GM21526 (cell line): Measurements from ENCODE around the gene TJP2.

Source experiments
- ATAC-seq: cut with Tn5 transposase; IDR thresholded peaks from one replicate; pipeline ENCODE4 v1.9.1; 2021; ENCODE audit warnings: moderate library complexity; ENCODE audit not compliant: unreplicated experiment, low FRiP score

Gene TJP2

DNA sequence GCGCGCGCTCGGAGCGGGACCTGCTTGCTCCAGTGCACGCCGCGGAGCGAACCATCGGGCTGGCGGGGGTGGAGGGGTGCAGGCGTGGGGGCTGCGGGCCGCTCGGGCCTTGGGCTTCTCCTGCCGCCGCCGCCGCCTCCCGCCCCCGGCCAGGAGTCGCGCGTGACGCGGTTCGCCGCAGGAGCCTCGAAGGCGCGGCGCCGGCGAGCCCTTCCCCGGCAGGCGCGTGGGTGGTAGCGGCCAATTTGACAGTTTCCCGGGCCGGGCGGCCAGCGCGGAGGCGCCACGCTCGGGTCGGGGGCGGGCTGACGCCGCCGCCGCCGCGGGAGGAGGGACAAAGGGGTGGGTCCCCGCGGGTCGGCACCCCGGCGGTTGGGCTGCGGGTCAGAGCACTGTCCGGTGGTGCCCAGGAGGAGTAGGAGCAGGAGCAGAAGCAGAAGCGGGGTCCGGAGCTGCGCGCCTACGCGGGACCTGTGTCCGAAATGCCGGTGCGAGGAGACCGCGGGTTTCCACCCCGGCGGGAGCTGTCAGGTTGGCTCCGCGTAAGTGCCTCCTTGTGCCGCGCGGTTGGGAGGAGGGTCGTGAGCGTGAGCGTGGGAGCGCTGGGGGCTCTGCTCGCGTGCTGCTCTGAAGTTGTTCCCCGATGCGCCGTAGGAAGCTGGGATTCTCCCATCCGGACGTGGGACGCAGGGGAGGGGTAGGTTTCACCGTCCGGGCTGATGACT, at the start of gene TJP2:
Gene TJP2, plus strand, starts transcription at position 387 of the 725 bp plus-strand sequence. Its CDS starts 96 bp downstream, at position 483.
- peak; percentile 45 for ATAC-seq

DNA sequence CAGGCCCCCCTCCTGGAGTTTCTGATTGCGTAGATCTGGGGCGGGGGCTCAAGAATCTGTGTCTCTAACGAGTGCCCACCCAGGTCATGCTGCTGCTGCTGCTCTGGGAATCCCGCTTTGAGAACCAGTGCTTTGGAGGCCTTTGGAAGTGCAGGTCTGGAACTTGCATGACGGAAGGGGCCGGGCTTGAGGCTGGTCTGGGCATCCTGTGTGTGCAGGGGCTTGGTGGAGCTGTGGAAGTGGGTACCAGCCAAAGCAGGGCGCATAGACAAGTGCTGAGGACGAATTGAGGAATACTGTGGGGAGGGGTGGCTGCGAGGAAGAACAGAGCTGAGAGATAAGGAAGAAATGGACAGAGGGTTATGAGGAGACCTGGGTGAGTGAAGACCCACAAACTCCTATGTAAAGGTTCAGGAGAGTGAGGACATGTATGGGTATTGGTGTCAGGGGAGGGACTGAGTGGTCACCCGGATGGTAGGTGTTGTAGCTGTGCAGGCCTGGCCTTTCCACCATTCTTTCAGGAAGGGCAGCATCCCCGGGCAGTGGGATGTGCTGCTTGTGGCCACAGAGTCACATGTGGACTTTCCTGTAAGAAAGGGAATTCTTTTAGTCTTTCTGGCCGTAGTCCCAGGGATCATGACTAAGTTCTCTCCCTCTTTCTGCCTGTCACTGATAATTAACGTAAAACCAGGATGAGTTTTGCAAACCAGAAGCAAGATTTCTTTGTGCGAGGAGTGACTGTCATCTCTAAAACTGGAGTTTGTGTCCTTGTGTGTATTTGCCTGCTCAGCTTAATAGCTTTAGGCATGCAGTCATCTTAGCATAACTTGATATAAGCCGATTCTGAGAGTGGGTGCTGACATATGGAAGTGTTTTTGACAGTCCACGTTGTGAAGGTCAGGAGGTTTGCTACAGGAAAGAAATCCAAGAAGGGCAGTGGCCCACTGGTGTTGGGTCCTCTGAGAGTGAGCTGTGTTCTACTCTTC, 43.3 kb upstream of the TJP2 start:
- ATAC-seq, result no peak

DNA sequence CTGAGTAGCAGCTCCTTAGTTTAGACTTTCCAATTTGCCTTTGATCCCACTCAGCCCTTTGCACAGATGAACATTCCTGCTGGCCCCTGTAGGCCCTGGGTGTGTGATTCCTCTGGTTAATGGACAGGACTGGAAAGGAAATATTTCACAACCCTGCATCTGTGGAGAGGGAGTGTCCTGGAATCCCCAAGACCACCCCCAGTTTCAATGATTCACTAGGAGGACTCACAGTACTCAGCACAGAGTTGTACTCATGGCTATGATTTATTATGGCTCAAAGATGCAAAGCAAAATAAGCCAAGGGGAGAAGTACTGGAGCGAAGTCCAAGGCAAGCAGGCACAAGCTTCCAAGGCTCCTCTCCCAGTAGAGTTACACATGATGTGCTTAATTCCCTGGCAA, 42.4 kb upstream of the TJP2 start:
- no peak for ATAC-seq

DNA sequence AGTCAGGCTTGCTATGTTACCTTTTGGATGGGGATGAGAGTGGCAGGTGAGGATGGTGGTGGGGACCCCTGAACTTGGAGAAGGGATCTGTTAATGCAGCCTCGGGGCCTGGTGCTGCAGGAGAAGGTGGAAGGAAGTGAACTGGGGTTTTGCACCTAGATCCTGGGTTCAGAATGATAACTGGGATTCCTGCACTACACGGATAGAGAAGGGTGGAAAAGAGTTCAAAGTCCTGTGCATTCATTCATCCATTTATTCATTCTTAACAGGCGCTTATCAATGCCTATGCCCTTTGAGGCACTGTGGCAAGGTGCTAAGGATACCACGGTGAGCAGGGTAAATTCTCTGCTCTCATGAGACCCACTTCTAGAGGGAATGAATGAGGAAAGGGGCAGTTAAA, 41.7 kb upstream of the TJP2 start:
- no peak for ATAC-seq

DNA sequence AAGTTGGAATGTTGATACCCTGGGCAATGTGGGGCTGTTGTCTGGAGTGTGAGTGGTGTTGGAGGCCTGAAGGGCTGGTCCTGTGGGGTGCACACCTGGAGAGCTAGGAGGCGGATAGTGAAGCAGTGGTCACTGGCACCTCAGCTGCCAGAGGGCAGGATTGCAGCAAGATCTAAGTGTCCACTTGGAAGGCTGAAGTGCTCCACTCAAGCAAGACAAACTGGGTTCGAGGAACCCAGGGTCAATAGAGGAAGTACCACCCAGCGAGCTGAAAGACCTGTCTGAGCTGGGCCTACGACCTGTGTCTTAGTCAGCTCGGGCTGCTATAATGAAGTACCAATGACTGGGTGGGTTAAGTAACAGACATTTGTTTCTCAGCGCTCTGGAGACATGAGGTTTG, 39.7 kb upstream of the TJP2 start:
- no peak for ATAC-seq

DNA sequence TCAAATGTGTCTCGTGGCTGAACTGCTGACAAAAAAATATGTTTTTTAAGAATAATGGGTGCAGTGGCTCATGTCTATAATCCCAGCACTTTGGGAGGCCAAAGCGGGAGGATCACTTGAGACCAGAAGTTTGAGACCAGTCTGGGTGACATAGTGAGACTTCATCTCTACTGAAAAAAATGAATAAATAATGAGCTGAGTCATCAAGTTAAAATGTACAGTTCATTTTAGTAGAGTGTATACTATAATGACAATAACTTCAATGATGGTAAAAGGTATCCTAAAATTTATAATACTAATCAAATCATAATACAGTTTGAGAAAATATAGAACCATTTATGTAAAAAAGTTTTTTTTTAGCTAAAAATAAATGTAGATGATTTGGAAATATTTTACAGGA, 37.9 kb upstream of the TJP2 start:
- ATAC-seq, result no peak

DNA sequence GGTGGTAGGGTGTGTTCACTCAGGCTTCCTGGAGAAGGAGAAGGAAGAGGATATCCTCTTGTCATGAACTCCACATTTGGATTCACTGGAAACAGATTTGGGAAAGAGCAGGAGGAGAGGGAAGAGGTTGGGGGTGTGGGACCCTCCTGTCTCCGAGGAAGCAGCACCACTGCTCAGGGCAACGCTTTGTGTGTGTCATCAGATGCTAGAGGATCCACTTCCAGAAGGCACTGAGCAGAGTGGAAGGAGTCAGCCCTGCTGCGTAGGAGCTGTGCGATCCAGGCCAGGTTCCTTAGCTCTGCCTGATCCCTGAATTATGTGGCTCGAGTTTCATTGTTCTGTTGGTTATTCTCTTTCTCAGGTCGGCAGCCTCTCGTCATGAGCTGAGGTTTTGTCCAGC, 37.3 kb upstream of the TJP2 start:
- no peak for ATAC-seq

DNA sequence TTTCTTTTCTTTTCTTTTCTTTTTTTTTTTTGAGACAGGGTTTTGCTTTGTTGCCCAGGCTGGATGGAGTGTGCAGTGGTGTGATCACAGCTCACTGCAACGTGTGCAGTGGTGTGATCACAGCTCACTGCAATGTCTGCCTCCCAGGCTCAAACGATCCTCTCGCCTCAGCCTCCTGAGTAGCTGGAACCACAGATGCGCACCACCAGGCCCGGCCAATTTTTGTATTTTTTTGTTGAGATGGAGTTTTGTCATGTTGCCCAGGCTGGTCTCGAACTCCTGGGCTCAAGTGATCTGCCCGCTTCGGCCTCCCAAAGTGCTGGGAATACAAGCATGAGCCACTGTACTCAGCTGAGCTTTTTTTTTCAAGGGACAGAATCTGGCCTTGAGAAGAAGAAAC, 36.8 kb upstream of the TJP2 start:
- ATAC-seq, result no peak

DNA sequence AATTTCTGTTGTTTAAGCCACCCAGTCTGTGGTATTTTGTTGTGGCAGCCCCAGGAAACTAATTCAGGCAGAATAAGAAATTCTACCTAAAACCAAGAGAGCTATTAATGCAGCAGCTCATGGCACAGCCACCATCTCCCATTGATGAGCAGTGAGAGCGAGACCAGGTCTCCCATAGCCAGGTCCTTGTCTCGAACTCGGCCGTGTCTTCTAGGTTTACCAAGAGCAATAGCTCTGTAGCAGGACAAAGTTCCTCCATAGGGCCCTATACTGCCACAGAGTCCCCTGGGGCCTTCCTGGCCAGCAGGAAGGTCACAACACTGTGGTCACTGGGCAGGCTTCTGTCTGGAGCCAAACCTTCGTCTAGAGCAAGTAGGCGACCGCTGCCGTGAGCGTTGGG, 34.5 kb upstream of the TJP2 start:
- no peak for ATAC-seq

DNA sequence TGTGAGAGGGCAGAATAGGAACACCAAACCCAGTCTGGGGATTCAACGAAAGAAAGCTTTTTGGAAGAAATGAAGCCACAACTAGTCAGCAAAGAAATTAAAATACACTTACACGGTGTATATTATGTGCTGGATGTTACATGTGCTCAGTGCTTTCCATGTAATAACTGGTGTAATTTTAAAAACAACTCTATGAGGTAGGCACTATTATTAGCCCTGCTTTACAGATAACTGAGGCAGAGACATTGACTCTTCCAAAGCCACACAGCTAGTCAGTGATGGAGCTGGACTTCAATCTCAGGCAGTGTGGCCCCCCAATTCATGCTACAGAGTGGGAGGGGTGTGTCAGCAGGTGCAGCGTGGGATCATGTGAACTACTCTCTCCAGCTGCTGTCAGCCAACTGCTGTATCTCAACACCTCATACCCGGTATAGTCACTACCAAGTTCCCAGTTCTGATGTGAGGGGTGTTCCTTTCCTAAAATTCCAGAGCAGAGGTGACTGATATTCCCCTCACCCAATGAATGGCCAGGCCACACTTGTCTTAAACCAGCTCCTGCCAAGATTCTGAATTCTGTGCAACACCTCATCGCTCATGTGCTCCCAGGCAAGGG, 33.8 kb upstream of the TJP2 start:
- ATAC-seq, result no peak

DNA sequence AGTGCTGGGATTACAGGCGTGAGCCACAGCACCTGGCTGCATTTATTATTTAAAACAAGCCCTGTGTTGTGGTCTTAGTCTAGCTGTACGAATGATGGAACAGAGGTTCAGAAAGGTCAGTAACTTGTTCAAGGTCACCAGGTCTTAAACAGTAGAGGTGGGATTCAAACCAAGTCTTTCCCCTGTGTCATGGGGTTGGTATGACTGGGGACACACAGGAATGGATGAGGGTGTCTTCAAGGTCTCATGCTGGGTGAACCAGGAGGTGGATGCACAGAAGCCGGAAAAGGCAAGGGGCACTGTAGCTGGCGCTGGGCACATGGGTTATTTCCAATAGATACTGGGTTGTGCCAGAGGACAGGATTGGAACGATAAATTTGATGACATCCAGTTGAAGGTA, 32.2 kb upstream of the TJP2 start:
- no peak for ATAC-seq

DNA sequence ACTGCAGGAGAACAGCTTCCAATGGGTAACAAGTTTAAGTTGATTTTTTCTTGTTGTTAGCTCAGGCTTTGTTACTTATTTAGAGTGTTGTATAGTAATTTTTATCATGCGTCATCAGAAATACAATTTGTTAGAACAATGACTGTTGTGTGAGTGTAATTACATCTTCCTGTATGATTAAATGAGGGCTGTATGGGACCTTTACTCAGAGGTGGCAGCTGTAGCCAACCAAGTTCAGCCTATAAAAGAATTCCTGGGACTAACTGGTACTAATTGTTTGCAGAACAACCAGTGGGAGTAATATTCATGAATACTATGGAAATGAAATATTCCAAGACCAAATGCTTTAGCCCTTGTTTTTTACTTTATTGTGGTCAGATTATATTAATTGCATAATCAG, 30.8 kb upstream of the TJP2 start:
- ATAC-seq, result no peak

DNA sequence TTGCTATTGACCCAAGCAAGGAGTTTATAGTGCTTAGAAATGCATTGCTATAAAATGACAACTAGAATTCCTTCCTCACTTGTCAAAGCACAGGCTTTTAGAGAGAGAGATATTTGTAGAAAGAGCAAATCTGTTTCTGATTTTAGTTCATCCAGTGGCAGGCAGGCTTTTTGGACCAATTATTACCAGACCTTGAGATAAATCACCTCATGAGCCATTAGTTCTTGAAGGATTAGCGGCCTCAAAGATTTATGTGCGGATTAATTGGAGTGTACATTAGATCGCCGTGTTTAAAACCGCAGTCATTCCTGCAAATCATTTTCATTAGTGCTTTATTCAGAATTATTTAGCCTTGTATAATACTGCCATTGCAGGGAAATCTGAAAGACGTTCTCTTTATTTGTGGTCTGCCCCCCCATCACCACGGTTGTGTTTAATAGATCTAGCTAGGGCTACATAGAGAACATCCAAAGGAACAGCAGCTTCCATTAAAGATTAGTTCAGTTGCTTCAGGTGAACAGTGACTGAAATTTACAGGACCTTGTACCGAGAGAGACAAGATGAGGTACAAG, 28.8 kb upstream of the TJP2 start:
- no peak for ATAC-seq

DNA sequence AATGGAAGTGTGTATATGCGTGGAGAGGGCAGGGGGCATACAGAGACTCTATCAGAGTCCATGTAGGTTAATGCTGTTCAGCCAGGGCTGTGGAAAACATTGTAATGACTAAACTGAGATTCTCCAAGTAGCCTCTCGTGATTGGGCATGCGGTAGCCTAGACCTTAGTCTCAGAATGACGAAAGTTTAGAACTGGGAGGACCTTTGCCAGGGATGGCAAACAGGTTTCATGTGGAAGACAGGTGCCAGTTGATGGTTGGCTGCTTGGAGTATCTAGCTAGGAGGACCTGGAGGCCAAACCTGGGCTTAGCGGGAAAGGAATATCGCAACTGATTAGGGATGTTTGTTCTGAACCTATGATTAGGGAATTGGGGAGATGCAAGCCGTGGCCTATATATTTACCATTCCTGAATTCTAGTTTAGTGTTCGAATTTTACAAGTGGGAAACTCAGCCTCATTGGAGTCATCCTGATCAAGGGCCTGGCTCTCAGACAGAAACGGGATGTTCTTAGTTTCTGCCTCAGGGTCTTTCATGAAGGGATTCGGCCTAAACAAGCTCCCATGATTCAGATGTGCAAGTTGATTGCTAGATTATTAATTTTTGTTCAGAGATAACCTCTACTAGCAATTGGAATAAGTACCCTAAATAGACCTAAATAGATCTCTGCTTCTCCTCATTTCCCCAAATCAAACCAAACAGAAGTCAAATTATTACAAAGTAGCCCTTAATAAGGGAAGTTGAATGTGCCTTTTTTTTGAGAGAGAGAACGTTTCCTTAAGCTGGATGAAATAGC, 26.8 kb upstream of the TJP2 start:
- no peak for ATAC-seq

DNA sequence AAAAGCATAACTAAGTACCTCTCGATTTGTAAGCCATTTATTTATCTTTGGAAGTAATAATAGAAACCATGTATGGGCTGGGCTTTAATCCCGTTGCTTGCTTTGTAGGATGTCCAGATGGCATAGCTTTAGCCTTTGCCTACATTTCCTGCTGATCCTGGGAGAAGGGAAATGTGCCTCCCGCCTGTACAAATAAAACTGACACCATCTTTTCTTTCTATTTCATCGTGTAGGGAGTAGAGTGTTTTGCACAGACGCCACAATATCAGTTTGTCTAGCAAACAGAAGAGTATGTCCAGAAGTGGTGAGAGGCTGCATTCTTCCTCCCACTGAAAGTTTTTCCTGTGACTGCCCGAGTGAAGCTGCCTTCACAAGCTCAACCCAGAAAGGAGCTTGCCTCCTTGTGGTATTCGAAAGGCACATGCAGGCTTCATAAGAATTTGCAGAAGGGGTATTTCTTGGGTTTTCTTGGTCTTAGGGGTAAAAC, 24.7 kb upstream of the TJP2 start:
- no peak for ATAC-seq

DNA sequence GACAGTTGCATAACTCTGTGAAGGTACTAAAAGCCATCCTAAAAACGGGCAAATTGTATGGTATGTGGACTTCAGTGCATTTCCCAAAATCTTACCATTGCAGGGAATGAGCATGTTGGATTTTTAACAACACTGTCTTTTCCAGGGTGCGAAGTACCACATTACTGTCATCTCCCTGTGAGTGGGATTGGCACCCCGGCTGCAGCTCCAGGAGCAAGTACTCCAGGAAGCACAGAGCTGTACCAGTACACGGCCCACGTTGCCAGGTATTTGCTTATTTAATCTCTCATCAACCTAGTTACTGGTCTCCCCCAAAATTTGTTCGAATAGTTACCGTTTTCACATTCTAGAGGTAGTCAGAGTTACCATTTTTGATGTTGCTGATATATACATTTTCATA, 22.6 kb upstream of the TJP2 start:
- no peak for ATAC-seq

DNA sequence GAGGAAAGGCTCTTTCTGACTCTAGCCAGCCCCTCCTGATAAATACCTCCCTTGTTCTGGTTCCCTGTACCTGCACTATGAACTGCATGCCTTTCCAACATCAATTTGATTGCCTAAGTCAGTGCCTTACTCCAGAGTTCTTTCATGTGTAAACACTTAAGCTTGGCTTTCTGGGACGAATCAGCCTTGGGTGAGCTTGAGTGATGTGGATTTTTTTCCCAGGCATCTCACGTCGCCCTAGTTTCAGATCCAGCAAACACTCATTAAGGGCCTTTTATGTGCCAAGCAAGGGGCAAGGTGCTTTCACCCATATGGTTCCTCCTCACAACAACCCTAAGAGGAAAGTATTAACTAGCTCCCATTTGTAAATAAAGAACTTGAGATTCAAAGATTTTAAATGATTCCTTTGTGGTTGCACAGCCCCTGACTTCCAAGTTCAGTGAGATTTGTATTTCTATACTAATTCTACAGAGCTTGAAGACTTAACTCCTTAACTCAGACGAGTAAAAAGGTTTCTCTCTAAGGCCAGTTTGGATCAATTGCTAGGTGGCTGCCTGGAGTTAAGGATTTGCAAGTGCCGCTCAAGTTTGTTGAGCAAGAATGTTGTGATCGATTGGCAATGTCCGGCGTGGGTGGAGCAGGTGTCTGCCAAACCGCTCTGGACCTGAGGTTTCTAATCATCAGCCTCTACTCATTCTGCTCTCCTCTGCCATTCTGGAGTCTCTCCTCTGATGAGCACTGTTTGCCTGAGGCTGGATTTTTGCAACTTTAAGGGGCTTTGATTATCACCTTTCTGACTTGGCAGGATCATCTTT, 20.2 kb upstream of the TJP2 start:
- ATAC-seq, result no peak

DNA sequence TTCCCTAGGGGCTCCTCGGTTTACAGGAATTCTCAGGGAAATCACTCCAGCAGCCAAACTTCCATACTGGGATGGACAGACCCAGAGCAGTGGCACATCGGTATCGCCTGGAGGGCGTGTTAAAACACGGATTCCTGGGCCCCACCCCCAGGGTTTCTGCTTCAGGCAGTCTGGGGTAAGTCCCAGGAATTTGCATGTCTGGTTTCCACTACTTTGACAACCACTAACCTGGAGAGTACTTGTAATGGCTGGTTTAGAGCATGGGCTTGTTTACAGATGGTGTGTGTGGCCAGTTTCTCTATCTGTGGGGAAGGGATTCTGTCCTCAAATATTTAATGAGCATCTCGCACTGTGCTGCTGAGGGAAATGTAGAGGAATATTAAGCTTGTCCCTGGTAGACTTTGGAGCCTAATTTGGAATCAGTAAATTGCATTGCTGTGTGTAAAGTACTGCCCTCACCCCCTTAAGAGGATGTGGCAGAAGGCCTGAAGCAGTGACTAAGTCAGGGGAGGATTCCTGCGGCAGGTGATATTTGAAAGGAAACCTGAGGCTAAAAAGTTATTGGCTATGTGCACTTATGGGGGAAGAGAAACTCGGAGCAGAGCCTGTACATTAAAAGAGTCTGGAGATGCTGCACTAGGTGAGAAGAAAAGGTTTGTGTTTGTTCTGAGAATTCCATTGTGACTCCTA, 18.6 kb upstream of the TJP2 start:
- ATAC-seq, result peak; percentile 90
